OCI-LY3 (cell line): Measurements from ENCODE around the gene NDUFS2.

Experiments used
- H2AFZ ChIP-seq: fragments of 200-600, 300-600 bp; shearing (Covaris generic); 2 replicates; pipeline ENCODE4 v1.6.0; 2014; ENCODE audit warnings: antibody characterized with exemption, low read depth, low read length
- H3K27ac ChIP-seq: fragments of 200-600, 300-600 bp; sonication (generic); 2 replicates; pipeline ENCODE4 v1.5.1; 2014; ENCODE audit warnings: mild to moderate bottlenecking, low read length, moderate library complexity, mixed read lengths
- H3K27me3 ChIP-seq: fragments of 200-600, 300-600 bp; sonication (generic); 2 replicates; pipeline ENCODE4 v1.6.1; 2014; ENCODE audit warnings: low read depth, low read length, mixed read lengths
- H3K36me3 ChIP-seq: fragments of 200-600, 300-600 bp; sonication (generic); replicated peaks from 2 replicates; pipeline ENCODE3; 2014; ENCODE audit warnings: low read depth, low read length, mixed read lengths
- H3K4me1 ChIP-seq: fragments of 300-600, 200-600 bp; sonication (generic); 2 replicates; pipeline ENCODE4 v1.6.1; 2014; ENCODE audit warnings: low read length, mixed read lengths
- H3K4me2 ChIP-seq: fragments of 200-600, 300-600 bp; sonication (generic); 2 replicates; pipeline ENCODE4 v1.6.1; 2014; ENCODE audit warnings: low read length, mixed read lengths
- H3K4me3 ChIP-seq: fragments of 300-600, 200-600 bp; sonication (generic); 2 replicates; pipeline ENCODE4 v1.5.1; 2014; ENCODE audit warnings: antibody characterized with exemption, mild to moderate bottlenecking, low read length, moderate library complexity
- H3K79me2 ChIP-seq: fragments of 300-600, 200-600 bp; shearing (Covaris generic); 2 replicates; pipeline ENCODE4 v1.6.1; 2014; ENCODE audit warnings: mild to moderate bottlenecking, low read length, mixed read lengths
- H3K9ac ChIP-seq: fragments of 300-600, 200-600 bp; shearing (Covaris generic); 2 replicates; pipeline ENCODE4 v1.6.0; 2014; ENCODE audit warnings: mild to moderate bottlenecking, low read length, moderate library complexity
- H3K9me3 ChIP-seq: fragments of 200-600, 300-600 bp; shearing (Covaris generic); 2 replicates; pipeline ENCODE4 v1.6.1; 2014; ENCODE audit warnings: low read length, mixed read lengths; ENCODE audit not compliant: insufficient read depth
- H4K20me1 ChIP-seq: fragments of 200-600, 300-600 bp; sonication (generic); 2 replicates; pipeline ENCODE4 v1.6.1; 2016; ENCODE audit warnings: low read length, mixed read lengths; ENCODE audit not compliant: insufficient read depth
- CTCF ChIP-seq: fragments of 200-600, 300-600 bp; sonication (generic); IDR thresholded peaks from 2 replicates; pipeline ENCODE4 v1.5.1; 2014; ENCODE audit warnings: antibody characterized with exemption, low read length, low read depth
- EZH2phosphoT487 ChIP-seq: fragments of 200-600 bp; shearing (Covaris generic); IDR thresholded peaks from 2 replicates; pipeline ENCODE4 v1.6.1; 2018; ENCODE audit warnings: antibody characterized with exemption, mixed run types, low read depth

NDUFS2 gene

GRCh38 chr1:161261261-161262235 lies 59.4 kb downstream of the NDUFS2 start:
- Histone ChIP-seq H3K79me2 (no peaks in the 10 kb centered on the region), H3K27me3 (peaks cover 46% of the 10 kb centered on the region), H3K27ac (no peak overlapping the region), H3K4me2 (peak overlapping the region; percentile 69), H2AFZ (peak overlapping the region; percentile 13; the same call in 1 of the 2 replicates), H3K4me3 (peak overlapping the region; percentile 48), H3K9me3 (peaks cover 9% of the 10 kb centered on the region; the same call in 1 of the 2 replicates), H3K4me1 (peaks cover 20% of the 10 kb centered on the region), H3K36me3 (no peaks in the 10 kb centered on the region), H4K20me1 (no peaks in the 10 kb centered on the region), H3K9ac (no peak overlapping the region)
- TF ChIP-seq EZH2phosphoT487 (no peak), CTCF (no peak)
